GM19455 (cell line): ENCODE results near the gene GRIN1.

Source experiments
- ATAC-seq: cut with Tn5 transposase; IDR thresholded peaks from one replicate; pipeline ENCODE4 v1.9.1; 2021; ENCODE audit not compliant: unreplicated experiment

The GRIN1 gene

DNA sequence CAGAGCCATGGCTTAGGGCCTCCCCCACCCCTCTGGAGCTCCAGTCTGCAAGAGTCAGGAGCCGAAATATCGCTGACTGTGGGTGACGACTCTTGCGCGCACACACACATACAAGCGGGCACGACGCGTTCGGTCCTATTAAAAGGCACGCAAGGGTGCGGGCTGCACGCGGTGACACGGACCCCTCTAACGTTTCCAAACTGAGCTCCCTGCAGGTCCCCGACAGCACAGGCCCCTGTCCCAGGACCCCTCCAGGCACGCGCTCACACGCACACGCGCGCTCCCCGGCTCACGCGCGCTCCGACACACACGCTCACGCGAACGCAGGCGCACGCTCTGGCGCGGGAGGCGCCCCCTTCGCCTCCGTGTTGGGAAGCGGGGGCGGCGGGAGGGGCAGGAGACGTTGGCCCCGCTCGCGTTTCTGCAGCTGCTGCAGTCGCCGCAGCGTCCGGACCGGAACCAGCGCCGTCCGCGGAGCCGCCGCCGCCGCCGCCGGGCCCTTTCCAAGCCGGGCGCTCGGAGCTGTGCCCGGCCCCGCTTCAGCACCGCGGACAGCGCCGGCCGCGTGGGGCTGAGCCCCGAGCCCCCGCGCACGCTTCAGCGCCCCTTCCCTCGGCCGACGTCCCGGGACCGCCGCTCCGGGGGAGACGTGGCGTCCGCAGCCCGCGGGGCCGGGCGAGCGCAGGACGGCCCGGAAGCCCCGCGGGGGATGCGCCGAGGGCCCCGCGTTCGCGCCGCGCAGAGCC lies at the start of gene GRIN1:
Gene GRIN1, plus strand, starts transcription at position 433 of the 746 bp plus-strand sequence. CDS start 333 bp downstream, outside the sequence.
- ATAC-seq: no peak

DNA sequence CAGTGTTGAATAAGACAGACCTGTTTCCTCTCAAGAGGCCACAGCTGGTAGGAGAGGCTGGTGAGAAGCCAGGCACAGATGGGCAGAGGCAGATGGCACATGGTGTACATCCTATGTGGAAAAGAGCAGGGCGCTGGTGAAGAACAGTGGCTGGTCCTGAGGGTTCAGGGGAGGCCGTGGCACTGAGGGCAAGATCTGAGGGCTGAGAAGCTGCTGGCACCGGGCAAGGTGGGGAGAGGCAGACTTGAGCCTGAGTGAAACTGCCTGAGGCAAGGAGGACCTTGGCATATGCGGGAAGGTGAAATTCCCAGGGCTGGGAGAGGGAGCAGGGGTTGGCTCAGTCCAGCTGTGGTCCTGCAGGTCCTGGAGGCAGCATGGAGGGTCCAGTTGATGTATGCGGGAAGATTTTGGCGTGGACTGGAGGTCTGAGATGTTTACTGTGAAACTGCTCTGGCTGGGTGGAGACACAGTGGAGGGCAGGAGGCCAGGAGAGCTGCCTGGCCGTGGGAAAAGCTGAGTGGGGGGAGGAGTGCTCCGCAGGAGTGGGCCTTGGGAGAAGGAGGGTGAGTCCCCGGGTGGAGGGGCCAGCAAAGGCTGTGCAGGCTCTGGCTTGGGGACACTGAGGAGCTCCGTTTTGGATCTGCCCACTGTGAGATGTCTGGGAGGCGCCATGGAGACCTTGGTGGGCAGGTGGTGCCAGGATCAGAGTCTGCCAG lies 49.6 kb upstream of the GRIN1 start:
- ATAC-seq: no peak

DNA sequence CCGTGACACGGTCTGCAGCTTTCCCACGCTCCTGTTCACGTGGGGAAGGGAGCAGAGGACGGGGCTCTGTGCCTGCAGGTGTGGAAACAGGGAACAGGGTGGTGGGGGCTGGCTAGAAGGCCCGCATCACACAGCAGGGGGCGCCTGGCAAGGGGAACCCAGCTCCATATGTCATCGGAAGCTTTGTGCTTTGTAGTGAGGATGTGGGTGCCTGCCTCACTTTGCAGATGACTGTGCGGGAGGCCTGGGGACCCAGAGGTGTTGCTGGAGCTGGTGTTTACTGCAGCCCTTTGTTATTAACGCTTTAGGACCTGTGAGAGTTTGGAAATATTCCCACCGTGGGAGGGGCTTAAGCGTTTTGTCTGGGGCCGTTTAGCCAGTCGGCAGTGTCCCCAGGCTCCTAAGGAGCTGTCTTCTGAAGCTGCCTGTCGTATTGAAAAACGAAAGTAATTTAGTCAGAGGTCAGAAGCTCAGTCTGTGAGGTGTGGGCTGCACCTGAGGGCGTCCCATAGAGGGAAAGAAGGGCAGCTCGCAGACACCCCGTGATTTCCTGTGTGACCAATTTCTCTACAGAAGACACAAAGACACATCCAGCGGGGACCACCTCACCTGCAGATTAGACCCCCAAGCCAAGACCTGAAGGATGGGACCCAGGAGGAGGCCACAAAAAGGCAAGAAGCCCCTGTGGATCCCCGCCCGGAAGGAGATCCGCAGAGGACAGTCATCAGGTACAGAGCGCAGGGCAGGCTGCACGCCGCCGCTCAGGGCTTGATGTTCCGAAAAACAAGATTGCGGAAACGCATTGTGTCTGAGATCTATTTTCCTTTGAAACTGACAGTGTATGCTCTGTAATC lies 43.1 kb upstream of the GRIN1 start:
- ATAC-seq: peak; percentile 84

DNA sequence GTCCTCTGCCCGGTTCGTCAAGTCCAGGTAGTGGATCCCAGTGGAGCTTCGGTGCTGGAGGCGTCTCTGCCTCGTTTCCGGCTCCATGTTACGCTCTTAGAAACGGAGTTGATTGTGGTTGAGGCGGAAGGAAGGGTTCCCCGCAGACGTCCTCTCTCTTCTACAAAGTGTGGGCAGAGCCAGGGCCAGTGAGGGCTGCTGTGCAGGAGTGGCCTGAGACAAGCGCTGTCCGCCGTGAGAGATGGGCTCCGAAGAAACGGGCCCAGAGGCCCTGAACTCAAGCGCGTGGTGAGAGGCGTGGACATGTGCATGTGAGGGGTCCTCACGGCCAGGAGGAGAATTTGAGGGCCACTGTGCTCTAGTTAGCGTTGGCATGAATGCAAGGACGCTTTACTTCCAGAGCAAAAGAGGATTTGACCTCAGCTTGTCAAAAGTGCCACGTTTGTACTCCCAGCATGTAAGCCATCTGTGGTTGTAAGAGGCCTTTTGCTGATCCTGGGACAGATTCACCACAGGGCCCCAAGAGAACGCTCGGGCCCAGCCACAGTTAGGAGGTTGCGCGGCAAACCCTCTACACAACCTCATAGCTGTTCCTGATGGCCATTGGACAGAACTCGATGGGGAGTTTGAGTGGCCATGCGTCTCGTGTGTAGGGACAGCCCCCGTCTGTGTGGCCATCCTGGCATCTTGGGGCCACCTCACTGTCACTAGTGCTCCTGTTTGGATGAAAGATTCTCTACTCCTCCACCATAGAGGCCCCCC lies 42.0 kb upstream of the GRIN1 start:
- no peak for ATAC-seq

DNA sequence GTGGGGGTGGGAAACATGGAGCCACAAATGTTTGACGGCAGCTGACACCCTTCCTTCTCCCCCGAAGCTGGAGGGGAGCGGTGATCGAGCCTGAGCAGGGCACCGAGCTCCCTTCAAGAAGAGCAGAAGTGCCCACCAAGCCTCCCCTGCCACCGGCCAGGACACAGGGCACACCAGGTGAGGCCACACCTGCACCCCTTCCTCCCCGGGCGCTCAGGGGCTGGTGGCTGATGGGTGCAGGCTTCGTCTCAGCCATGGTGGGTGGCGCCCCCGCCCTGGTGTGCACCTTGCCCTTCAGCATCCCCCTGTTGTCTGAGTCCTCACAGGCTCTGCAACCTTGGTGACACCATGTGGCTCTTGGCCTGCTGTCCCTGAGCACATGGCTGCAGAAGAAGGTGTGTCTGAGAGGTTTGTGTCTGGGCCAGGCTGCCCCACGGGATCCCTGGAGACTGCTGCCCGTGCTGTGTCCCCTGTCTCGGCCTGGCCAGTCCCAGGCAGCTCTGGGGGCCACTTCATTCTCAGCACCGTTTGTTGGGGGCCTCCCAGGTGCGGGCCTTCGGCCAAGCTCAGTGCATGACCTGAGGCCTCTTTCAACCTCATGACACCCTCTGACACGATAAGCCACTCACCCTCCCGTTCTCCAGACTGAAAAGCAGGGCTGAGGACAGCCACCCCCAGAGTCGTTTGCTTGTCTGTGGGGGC lies 41.0 kb upstream of the GRIN1 start:
- no peak for ATAC-seq

DNA sequence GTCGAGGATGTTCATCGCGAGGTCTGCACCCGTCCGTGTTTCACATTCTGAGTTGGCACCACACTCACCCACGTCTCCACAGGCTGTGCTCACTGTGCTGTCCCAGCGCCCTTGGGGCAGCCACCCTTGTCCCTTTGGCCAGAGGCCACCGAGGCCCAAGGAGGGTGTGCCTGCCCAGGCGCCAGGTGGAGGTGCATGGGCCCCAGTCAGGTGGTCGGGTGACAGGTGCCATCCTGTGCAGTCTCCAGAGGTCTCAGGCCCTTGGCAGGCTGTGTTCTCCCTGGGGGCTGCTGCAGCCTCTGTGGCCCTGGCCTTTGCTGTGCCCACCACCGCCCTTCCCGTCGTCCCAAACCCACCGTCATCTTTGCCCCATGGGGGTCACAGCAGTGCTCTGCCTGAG lies 39.7 kb upstream of the GRIN1 start:
- no peak for ATAC-seq

DNA sequence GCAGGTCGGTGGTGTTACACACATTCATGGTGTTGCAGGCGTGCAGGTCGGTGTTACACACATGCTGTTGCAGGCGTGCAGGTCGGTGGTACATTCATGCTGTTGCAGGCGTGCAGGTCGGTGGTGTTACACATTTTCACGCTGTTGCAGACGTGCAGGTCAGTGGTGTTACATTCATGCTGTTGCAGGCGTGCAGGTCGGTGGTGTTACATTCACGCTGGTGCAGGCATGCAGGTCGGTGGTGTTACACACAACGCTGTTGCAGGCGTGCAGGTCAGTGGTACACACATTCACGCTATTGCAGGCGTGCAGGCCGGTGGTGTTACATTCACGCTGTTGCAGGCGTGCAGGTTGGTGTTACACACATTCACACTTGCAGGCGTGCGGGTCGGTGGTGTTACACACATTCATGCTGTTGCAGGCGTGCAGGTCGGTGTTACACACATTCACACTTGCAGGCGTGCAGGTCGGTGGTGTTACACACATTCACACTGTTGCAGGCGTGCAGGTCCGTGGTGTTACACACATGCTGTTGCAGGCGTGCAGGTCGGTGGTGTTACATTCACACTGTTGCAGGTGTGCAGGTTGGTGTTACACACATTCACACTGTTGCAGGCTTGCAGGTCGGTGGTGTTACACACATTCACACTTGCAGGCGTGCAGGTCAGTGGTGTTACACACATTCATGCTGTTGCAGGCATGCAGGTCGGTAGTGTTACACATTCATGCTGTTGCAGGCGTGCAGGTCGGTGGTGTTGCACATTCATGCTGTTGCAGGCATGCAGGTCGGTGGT lies 35.6 kb upstream of the GRIN1 start:
- ATAC-seq: no peak

DNA sequence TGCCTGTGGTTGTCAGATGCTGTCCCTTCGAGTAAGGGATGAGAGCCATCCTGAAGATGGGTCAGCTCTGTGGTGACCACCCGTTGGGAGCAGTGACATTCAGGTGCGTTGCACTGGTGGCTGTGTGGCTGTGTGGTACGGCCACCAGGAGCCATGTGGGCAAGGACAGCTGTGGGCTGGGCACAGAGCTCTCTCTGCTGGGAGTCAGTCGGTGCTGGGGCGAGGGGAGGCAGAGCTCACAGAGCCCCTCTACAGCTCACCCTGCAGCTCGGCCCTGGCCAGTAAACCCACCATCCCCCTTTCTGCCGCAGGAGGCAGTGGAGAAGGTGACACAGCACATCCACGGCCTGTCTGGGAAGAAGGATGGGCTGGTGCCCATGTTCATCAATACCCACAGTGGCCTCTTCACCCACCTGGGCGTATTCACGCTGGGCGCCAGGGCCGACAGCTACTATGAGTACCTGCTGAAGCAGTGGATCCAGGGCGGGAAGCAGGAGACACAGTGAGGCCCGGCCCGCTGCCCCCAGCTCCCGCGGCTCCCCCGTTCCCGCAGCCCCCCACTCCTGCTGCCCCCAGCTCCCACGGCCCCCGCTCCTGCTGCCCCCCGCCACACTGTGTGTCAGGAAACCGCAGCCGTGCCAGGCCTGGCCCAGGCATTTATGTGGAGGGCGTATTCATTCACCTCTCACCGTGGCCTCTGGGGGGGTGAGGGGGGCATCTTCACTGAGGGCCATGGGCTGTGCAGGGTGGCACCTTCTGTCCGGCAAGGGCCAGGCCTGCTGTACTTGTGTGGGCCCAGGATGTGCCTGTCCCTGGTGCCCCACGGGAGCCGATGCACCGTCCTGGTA lies 32.9 kb upstream of the GRIN1 start:
- ATAC-seq: no peak

DNA sequence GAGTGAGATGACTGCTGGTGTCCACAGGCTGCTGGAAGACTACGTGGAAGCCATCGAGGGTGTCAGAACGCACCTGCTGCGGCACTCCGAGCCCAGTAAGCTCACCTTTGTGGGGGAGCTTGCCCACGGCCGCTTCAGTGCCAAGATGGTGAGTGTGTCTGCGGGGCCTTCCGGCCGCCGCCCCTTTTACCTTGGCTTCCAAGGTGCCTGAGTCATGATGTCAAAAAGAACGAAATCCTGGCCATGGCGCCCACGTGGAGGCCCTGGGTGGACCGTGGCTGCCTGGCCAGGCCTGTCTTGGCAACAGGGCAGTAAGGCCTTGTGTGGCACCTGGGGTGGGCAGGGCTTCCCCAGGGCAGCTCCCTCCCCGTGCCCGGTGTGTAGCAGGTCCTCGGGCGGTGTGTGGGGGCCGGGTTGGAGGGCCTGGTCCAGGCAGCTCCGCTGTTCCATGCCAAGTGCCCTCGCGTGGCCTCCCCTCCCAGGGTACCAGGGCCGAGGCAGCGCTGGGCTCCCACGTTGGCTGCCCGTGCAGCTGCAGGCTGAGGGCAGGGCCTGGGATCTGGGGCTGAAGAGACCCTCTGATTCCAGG lies 32.2 kb upstream of the GRIN1 start:
- no peak for ATAC-seq

DNA sequence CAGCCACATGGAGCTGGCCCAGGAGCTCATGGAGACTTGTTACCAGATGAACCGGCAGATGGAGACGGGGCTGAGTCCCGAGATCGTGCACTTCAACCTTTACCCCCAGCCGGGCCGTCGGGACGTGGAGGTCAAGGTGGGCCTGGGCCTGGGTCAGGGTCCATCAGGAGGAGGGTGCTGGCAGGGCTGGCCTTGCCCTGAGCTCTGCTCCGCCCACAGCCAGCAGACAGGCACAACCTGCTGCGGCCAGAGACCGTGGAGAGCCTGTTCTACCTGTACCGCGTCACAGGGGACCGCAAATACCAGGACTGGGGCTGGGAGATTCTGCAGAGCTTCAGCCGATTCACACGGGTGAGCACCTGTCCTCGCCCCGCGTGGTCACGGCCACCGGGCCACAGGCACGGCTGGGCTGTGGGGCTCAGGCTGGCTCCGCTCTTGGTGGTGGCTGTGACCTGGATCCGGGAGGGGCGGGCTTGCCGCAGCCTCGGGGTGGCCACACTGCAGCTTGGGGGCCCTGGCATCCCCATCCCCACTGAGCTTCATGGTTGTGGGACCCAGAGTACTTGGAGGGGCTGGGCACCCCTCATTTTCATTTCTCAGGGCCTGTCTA lies 31.5 kb upstream of the GRIN1 start:
- ATAC-seq: no peak

DNA sequence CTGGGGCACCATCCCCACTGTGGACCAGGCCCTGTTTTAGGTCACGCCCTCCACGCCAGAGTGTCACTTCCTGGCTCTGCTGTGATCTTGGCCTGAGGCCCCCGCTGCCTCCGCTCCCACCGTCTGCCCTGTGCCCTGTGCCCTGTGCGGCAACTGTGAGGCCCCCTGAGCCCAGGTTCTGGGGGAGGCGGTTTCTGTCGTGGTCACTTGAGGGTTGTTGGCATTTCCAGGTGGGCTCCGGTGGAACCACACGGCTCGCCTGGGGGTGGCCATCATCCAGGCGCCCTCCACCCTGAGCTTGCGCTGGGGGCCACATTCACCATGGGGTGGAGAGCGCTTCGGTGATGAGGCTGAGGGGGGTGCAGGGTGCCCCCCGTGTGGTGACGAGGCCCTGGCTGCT lies 31.0 kb upstream of the GRIN1 start:
- no peak for ATAC-seq

DNA sequence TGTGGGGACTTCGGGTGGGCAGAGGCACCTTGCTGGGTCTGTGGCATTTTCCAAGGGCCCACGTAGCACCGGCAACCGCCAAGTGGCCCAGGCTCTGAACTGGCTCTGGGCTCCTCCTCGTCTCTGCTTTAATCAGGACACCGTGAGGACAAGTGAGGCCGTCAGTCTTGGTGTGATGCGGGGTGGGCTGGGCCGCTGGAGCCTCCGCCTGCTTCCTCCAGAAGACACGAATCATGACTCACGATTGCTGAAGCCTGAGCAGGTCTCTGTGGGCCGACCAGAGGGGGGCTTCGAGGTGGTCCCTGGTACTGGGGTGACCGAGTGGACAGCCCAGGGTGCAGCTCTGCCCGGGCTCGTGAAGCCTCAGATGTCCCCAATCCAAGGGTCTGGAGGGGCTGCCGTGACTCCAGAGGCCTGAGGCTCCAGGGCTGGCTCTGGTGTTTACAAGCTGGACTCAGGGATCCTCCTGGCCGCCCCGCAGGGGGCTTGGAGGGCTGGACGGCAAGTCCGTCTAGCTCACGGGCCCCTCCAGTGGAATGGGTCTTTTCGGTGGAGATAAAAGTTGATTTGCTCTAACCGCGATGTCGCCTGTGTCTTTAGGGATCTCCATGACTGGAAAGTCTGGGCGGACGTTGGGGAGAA lies 30.2 kb upstream of the GRIN1 start:
- ATAC-seq: no peak

DNA sequence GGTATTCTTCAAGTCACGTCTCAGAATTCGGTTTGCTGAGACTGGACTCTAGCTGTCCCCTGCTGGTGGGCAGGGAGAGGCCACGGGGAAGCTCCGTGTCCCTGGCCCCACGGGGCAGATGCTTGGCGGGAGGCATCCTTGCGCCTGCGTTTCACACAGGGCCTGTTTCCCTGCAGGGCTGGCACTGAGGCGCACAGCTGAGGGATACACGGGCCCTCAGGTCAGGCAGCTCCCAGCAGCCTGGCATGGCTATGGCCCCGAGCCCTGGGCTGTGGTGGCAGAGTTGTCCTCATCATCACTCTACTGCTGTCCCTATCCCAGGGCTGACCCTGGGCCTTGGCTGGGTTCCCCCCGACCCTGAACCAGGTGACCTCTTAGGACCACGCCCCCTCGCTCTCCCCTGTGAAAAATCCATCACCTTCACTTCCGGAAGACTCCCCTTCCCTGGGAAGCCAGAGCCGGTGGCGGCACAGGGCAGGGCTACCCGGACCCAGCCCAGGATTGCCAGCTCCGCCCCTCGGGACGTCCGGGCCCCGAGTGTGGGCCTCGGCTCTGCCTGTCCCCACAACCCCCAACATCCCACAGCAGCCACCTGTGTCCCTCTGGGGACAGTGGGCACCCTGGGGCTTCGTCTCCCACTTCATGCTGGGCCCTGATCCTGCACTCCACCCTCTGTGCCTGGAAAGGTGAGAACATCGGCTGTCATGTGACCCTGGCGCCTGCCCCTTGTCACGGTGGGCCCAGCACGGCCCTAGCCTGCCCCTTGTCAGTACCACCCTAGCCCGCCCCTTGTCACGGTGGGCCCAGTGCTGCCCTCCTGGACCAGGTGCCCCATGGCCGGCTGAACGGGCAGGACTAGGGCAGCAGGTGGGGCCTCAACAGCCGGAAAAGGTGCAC lies 29.5 kb upstream of the GRIN1 start:
- ATAC-seq: no peak

DNA sequence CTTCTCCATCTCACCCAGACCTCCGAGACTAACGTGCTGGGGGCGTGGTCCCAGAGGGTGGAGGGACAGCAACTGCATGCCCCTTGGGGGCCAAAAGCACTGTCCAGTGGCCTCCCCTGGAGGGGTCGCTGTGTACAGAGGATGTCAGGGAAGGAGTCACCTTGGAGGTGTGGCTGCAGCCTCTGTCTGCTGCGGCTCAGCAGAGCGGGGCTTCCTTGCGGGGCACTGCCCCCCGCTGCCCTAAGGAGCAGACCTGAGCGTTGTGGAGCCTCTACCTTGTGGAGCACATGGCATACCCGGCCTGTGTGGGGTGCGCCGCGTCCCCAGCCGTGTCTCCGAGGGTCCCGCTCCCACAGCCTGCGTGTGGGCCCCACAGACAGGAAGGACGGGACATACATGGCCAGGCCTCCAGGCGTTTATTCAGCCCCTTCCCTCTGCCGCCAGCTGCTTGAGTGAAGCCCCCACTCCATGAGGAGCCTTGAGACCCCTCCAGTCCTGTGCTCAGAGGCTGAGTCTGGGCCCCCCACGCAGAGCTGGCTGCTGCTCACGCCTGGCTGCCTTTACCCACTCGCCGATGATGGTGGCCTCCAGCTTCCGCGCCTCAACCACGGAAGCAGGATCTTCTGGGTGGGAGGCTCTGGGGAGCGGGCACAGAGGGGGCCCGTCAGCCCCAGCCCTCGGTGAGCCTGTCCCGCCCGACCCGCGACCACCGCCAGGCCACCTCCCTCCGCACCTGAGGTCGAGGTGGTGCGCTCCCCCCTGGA lies 28.6 kb upstream of the GRIN1 start:
- no peak for ATAC-seq

DNA sequence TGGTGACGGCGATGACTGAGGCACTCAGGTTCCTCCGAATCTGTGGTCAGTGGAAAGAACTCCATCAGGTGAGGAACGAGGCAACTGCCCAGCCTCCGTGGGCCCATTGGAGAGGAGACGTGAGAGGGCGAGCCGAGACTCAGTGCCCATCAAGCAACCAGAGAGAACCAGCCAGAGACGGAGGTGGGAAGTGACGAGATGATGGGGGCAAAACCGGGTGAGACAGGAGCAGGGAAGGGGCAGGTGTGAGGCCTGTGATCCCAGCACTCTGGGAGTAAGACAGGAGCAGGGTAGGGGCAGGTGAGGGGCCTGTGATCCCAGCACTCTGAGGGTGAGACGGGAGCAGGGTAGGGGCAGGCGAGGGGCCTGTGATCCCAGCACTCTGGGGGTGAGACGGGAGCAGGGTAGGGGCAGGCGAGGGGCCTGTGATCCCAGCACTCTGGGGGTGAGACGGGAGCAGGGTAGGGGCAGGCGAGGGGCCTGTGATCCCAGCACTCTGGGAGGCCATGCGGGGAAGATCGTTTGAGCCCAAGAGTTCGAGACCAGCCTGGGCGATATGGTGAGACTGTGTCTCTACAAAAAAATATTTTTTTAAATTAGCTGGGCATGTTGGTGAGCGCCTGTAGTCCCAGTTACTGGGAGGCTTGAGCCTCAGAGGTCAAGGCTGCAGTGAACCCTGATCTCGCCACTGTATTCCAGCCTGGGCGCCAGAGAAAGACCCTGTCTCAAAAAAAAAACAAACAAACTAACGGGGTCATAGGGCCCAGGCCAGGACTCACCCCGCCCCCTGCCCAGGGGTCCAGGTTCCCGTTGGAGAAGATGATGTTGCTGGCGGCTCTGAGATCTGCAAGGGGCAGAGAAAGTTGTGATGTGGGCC lies 27.8 kb upstream of the GRIN1 start:
- no peak for ATAC-seq
